Measurements from ENCODE around the gene PRX.

DNA sequence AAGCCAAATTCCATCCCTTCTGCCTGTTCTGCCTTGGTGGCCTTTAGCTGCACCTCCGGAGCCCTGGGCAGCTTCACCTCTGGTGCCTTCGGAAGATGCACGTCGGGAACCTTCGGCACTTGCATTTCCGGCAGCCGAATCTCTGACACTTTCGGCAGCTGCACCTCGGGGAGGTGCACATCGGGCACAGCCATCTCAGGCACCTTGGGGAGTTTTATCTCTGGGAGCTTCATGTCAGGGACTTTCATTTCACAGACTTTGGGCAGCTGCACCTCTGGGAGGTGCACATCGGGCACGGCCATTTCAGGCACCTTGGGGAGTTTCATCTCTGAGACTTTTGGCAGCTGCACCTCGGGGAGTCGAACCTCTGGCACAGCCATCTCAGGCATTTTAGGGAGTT is 17.2 kb downstream of the PRX start:
- TF ChIP-seq, protein P1, sequence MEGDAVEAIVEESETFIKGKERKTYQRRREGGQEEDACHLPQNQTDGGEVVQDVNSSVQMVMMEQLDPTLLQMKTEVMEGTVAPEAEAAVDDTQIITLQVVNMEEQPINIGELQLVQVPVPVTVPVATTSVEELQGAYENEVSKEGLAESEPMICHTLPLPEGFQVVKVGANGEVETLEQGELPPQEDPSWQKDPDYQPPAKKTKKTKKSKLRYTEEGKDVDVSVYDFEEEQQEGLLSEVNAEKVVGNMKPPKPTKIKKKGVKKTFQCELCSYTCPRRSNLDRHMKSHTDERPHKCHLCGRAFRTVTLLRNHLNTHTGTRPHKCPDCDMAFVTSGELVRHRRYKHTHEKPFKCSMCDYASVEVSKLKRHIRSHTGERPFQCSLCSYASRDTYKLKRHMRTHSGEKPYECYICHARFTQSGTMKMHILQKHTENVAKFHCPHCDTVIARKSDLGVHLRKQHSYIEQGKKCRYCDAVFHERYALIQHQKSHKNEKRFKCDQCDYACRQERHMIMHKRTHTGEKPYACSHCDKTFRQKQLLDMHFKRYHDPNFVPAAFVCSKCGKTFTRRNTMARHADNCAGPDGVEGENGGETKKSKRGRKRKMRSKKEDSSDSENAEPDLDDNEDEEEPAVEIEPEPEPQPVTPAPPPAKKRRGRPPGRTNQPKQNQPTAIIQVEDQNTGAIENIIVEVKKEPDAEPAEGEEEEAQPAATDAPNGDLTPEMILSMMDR (IDR thresholded peaks at IDR 0.05): no peak
- TF ChIP-seq POLR2A (IDR thresholded peaks at IDR 0.05): no peak
